ENCODE data around the gene SNTA1. TPM values are rescaled to one million over a fixed set of nuclear protein-coding genes. Genes with fewer than 3 reads are reported as not detected.

SNTA1 gene
- total RNA-seq, 1 experiment from 2014 or later, result 7.6 TPM

DNA sequence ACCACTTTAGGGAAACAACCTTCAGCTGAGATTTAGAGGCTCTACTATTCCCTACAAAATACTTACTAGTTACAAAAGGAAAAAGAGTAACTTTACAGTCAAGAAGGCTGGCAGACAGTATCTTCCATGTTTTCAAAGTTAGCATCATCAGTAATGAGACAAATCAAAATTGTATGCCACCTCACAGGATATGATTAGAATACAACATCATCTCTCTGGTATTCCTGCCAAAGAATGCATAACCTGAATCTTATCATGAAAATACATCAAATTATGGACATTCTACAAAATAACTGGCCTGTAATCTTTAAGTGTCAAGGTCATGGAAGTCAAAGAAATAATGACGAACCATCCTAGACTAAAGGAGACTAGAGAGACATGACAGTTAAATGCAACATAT is 80.7 kb downstream of the SNTA1 start:
- Histone ChIP-seq H3K36me3 (ENCODE audit: low read depth) (peaks cover 13% of the 10 kb centered on the region), H3K4me1 (replicated peaks; ENCODE audit: insufficient read depth) (peaks cover 6% of the 10 kb centered on the region), H4K20me1 (ENCODE audit: insufficient read depth) (no peaks in the 10 kb centered on the region), H3K9me3 (ENCODE audit: insufficient read depth, low read depth) (no peaks in the 10 kb centered on the region), H2AFZ (no peak overlapping the region), H3K27me3 (ENCODE audit: insufficient read depth, low read depth) (no peaks in the 10 kb centered on the region), H3K9me2 (ENCODE audit: insufficient read depth) (no peaks in the 10 kb centered on the region), H3K4me2 (no peak overlapping the region), H3K27ac (no peak overlapping the region), H3F3A (ENCODE audit: insufficient read depth, low read depth) (peaks cover 11% of the 10 kb centered on the region; the same call in 1 of the 2 replicates), H3K4me3 (no peak overlapping the region), H3K79me2 (ENCODE audit: low read depth) (no peaks in the 10 kb centered on the region)
- CTCF ChIA-PET, result no interaction called here
- no TSS peak for BruUV-seq (replicated peaks)
- POLR2A ChIA-PET (ENCODE audit: unreplicated experiment), result no interaction called here
- TF ChIP-seq, protein P1, sequence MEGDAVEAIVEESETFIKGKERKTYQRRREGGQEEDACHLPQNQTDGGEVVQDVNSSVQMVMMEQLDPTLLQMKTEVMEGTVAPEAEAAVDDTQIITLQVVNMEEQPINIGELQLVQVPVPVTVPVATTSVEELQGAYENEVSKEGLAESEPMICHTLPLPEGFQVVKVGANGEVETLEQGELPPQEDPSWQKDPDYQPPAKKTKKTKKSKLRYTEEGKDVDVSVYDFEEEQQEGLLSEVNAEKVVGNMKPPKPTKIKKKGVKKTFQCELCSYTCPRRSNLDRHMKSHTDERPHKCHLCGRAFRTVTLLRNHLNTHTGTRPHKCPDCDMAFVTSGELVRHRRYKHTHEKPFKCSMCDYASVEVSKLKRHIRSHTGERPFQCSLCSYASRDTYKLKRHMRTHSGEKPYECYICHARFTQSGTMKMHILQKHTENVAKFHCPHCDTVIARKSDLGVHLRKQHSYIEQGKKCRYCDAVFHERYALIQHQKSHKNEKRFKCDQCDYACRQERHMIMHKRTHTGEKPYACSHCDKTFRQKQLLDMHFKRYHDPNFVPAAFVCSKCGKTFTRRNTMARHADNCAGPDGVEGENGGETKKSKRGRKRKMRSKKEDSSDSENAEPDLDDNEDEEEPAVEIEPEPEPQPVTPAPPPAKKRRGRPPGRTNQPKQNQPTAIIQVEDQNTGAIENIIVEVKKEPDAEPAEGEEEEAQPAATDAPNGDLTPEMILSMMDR (conservative IDR thresholded peaks at IDR 0.05), result no peak
- no peak for TF ChIP-seq EZH2 (IDR thresholded peaks at IDR 0.05; ENCODE audit: low read depth)
- no peak for DNase-seq
- intact Hi-C loops (cut with micrococcal nuclease; ENCODE audit: unreplicated experiment), result no loop called here

DNA sequence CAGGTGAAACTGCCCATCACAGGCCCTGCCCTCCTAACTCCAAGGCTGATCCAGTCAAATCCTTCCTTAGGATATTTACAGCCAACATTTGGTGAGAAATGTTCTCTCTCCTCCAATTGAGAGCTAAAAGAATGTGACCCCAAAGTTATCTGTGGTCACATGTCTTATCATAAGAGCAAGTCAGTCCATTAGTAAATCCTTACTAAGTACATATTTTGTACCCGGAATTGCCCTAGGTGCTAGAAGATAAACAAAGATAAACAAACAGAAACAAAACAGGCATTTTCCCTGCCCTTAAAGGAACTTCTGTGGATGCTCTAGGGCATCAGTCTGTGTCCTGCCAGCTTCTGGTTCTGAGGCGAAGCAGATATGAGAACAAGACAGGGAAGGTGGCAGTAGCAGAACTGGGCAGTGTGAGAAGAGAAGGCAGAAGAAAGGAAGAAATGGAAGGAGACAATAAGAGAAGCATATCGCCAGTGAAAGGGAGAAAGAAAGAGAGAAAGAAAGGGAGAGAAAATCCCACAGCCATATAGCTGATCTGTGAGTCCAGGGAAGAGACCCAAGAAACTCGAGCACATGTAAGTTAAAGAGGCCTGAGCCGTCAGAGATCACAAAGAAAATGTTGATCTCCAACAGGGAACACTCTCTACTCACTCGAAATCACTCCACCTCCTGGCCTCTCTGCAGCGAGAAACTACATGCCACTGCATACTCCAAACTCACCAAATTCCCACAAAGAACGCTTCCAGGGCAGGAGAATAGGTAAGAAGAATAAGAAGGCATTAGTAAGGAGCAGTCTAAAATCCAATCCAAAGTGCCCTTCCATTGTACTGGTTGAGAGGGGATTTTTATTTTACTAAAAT is 83.9 kb downstream of the SNTA1 start:
- POLR2A ChIA-PET (ENCODE audit: unreplicated experiment), result no interaction called here
- Histone ChIP-seq H3K9me2 (ENCODE audit: insufficient read depth) (no peaks in the 10 kb centered on the region), H3F3A (ENCODE audit: insufficient read depth, low read depth) (0 out of 2 replicates have a peak, but pooled peaks cover 8% of the 10 kb centered on the region), H3K4me2 (no peak overlapping the region), H3K79me2 (ENCODE audit: low read depth) (no peaks in the 10 kb centered on the region), H2AFZ (no peak overlapping the region), H4K20me1 (ENCODE audit: insufficient read depth) (no peaks in the 10 kb centered on the region), H3K9me3 (ENCODE audit: insufficient read depth, low read depth) (no peaks in the 10 kb centered on the region), H3K36me3 (ENCODE audit: low read depth) (no peaks in the 10 kb centered on the region; the same call in 1 of the 2 replicates), H3K4me1 (replicated peaks; ENCODE audit: insufficient read depth) (peaks cover 6% of the 10 kb centered on the region), H3K27me3 (ENCODE audit: insufficient read depth, low read depth) (no peaks in the 10 kb centered on the region), H3K4me3 (no peak overlapping the region), H3K27ac (peak overlapping the region; percentile 25; the same call in 1 of the 2 replicates)
- intact Hi-C loops (cut with micrococcal nuclease; ENCODE audit: unreplicated experiment), result no loop called here
- BruUV-seq (replicated peaks), result no TSS peak
- CTCF ChIA-PET, result no interaction called here
- TF ChIP-seq, protein P1 (conservative IDR thresholded peaks at IDR 0.05), result no peak
- TF ChIP-seq EZH2 (IDR thresholded peaks at IDR 0.05; ENCODE audit: low read depth), result no peak
- peak in 1 of 2 experiments; percentile 77 for DNase-seq

Other genes with a start within 250 kb of the SNTA1 start
- gene BPIFA3, start 226.4 kb downstream of the SNTA1 start, total RNA-seq (2021), result not detected in 2 replicates
- not detected in 2 replicates for gene BPIFA1, start 207.8 kb downstream of the SNTA1 start, total RNA-seq (2021)
- gene BPIFB1, start 160.5 kb downstream of the SNTA1 start, total RNA-seq (2021), result not detected in 2 replicates
- gene CDK5RAP1, start 42.2 kb downstream of the SNTA1 start, total RNA-seq (2021), result 39.7 and 45.3 TPM in 2 replicates
- gene CBFA2T2, start 46.3 kb upstream of the SNTA1 start, total RNA-seq (2021), result 20.0 and 22.7 TPM in 2 replicates
- 0.18 and 0.20 TPM in 2 replicates for gene C20orf144, start 218.6 kb upstream of the SNTA1 start, total RNA-seq (2021)
- 0.85 and 1.0 TPM in 2 replicates for gene ACTL10, start 223.2 kb upstream of the SNTA1 start, total RNA-seq (2021)
- gene NECAB3, start 230.7 kb upstream of the SNTA1 start, total RNA-seq (2021), result 72.1 and 77.7 TPM in 2 replicates
- 31.5 and 31.6 TPM in 2 replicates for gene E2F1, start 242.6 kb upstream of the SNTA1 start, total RNA-seq (2021)

Measured in PC-9 (cell line).